Keratinocyte (primary cell): ENCODE results near the gene PCDHB6.
"Not testable (repeated sequence)": the region's sequence is repeated elsewhere in the genome, so short reads cannot be mapped to it uniquely, and the experiment has no call there.

Experiments
- EZH2 ChIP-seq: IDR thresholded peaks from one replicate; pipeline ENCODE4 v1.6.1; 2012; ENCODE audit warnings: inconsistent platforms, mild to moderate bottlenecking, low read length, moderate library complexity
- TF ChIP-seq, protein P1 (sequence below), 3 experiments: IDR thresholded peaks in 1 of 3; conservative IDR thresholded peaks in 1 of 3; optimal IDR thresholded peaks in 1 of 3; 2 replicates in 2 of 3; 3 replicates in 1 of 3; pipeline versions ENCODE3 to v1.5.1; 2011; ENCODE audit warnings: low read length in 3 of 3, mild to moderate bottlenecking in 3 of 3, moderate library complexity in 2 of 3, control low read depth in 1 of 3, inconsistent platforms in 1 of 3; ENCODE audit not compliant: insufficient read depth in 2 of 3; ENCODE audit errors: extremely low read depth in 1 of 3

DNA sequence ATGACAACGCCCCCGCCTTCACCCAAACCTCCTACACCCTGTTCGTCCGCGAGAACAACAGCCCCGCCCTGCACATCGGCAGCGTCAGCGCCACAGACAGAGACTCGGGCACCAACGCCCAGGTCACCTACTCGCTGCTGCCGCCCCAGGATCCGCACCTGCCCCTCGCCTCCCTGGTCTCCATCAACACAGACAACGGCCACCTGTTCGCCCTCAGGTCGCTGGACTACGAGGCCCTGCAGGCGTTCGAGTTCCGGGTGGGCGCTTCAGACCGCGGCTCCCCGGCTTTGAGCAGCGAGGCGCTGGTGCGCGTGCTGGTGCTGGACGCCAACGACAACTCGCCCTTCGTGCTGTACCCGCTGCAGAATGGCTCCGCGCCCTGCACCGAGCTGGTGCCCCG lies 29.5 kb downstream of the PCDHB6 start:
- TF ChIP-seq, protein P1, sequence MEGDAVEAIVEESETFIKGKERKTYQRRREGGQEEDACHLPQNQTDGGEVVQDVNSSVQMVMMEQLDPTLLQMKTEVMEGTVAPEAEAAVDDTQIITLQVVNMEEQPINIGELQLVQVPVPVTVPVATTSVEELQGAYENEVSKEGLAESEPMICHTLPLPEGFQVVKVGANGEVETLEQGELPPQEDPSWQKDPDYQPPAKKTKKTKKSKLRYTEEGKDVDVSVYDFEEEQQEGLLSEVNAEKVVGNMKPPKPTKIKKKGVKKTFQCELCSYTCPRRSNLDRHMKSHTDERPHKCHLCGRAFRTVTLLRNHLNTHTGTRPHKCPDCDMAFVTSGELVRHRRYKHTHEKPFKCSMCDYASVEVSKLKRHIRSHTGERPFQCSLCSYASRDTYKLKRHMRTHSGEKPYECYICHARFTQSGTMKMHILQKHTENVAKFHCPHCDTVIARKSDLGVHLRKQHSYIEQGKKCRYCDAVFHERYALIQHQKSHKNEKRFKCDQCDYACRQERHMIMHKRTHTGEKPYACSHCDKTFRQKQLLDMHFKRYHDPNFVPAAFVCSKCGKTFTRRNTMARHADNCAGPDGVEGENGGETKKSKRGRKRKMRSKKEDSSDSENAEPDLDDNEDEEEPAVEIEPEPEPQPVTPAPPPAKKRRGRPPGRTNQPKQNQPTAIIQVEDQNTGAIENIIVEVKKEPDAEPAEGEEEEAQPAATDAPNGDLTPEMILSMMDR (optimal IDR thresholded peaks at IDR 0.05 in 1 of 3, IDR thresholded peaks at IDR 0.05 in 1 of 3, conservative IDR thresholded peaks at IDR 0.05 in 1 of 3; ENCODE audit: extremely low read depth in 1 of 3, insufficient read depth in 2 of 3, low read length in 3 of 3) = not testable (repeated sequence)
- not testable (repeated sequence) for TF ChIP-seq EZH2
